ENCODE data around the gene GIMAP4. TPM values are rescaled to one million over a fixed set of nuclear protein-coding genes. Genes with fewer than 3 reads are reported as not detected.
"Not testable (repeated sequence)": the region's sequence is repeated elsewhere in the genome, so short reads cannot be mapped to it uniquely, and the experiment has no call there.

The GIMAP4 gene
- total RNA-seq, 1 donor from 2014 or later: not detected

- no peaks in the 10 kb centered on the region for H3K36me3 ChIP-seq (ENCODE audit: control insufficient read depth, insufficient read depth, low read length)
- FAIRE-seq (no peak), DNase-seq (ENCODE audit: low read depth) (no peak)
- TF ChIP-seq CTCF (IDR thresholded peaks at IDR 0.05; ENCODE audit: insufficient read depth, low read length, severe bottlenecking): no peak
- H3K27me3 ChIP-seq (ENCODE audit: control insufficient read depth, insufficient read depth, low read length): no peaks in the 10 kb centered on the region
- H3K4me3 ChIP-seq (ENCODE audit: low read depth, low read length): no peak overlapping the region
Observed at GRCh38 chr7:150569245-150569955, 2.2 kb downstream of the GIMAP4 start.

- DNase-seq (ENCODE audit: low read depth): no peak
- no peak for TF ChIP-seq CTCF (IDR thresholded peaks at IDR 0.05; ENCODE audit: insufficient read depth, low read length, severe bottlenecking)
- FAIRE-seq: peak; percentile 32
Observed at GRCh38 chr7:150570556-150571465, 3.6 kb downstream of the GIMAP4 start.

GRCh38 chr7:150572496-150572895, 5.3 kb downstream of the GIMAP4 start:
- Histone ChIP-seq H3K4me3 (ENCODE audit: low read depth, low read length) (no peak overlapping the region), H3K36me3 (ENCODE audit: control insufficient read depth, insufficient read depth, low read length) (no peaks in the 10 kb centered on the region), H3K27me3 (ENCODE audit: control insufficient read depth, insufficient read depth, low read length) (no peaks in the 10 kb centered on the region)
- FAIRE-seq: no peak
- TF ChIP-seq CTCF (IDR thresholded peaks at IDR 0.05; ENCODE audit: insufficient read depth, low read length, severe bottlenecking): no peak
- DNase-seq (ENCODE audit: low read depth): no peak

More at GRCh38 chr7:150570556-150571465, 3.6 kb downstream of the GIMAP4 start:
- no peaks in the 10 kb centered on the region for H3K27me3 ChIP-seq (ENCODE audit: control insufficient read depth, insufficient read depth, low read length)
- H3K36me3 ChIP-seq (ENCODE audit: control insufficient read depth, insufficient read depth, low read length): no peaks in the 10 kb centered on the region
- no peak overlapping the region for H3K4me3 ChIP-seq (ENCODE audit: low read depth, low read length)

GRCh38 chr7:150579979-150580637, 12.9 kb downstream of the GIMAP4 start:
- DNase-seq (ENCODE audit: low read depth); FAIRE-seq; H3K36me3 ChIP-seq (ENCODE audit: control insufficient read depth, insufficient read depth, low read length); H3K27me3 ChIP-seq (ENCODE audit: control insufficient read depth, insufficient read depth, low read length); H3K4me3 ChIP-seq (ENCODE audit: low read depth, low read length): not testable (repeated sequence)

GRCh38 chr7:150580638-150581394, 13.6 kb downstream of the GIMAP4 start:
- FAIRE-seq: no peak

More at GRCh38 chr7:150580638-150581394, 13.6 kb downstream of the GIMAP4 start:
- DNase-seq (ENCODE audit: low read depth): no peak
- Histone ChIP-seq H3K4me3 (ENCODE audit: low read depth, low read length) (no peak overlapping the region), H3K27me3 (ENCODE audit: control insufficient read depth, insufficient read depth, low read length) (no peaks in the 10 kb centered on the region), H3K36me3 (ENCODE audit: control insufficient read depth, insufficient read depth, low read length) (no peaks in the 10 kb centered on the region)
- no peak for TF ChIP-seq CTCF (IDR thresholded peaks at IDR 0.05; ENCODE audit: insufficient read depth, low read length, severe bottlenecking)
